HG03097 (cell line): Measurements from ENCODE around the gene TLE5.
"Not testable (repeated sequence)": the region's sequence is repeated elsewhere in the genome, so short reads cannot be mapped to it uniquely, and the experiment has no call there.

Source experiments
- ATAC-seq: cut with Tn5 transposase; IDR thresholded peaks from one replicate; pipeline ENCODE4 v1.9.1; 2021; ENCODE audit not compliant: unreplicated experiment, low FRiP score

The TLE5 gene

DNA sequence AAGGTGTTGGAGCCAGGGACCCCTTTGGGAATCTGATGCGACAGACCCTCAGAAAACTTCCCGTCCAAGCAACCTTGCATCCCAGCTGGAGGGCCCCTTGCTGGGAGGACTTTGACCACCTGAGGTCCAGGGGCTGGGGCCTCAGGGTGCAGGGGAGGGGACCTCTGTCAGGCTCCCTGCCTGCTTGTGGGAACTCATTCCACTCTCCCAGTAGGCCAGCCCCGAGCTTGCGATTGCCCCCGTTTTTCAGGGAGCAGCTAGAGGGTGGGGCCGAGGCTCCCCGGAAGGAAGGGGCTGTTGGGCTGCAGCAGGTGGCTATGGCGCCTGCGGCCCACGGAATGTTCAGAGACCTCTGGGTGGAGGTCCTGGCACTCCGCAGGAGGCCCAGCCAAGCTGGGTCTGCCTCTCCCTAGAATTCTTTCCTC, 34.6 kb upstream of the TLE5 start:
- no peak for ATAC-seq

- no peak for ATAC-seq
Observed at GRCh38 chr19:3096267-3096901, 34.1 kb upstream of the TLE5 start.

DNA sequence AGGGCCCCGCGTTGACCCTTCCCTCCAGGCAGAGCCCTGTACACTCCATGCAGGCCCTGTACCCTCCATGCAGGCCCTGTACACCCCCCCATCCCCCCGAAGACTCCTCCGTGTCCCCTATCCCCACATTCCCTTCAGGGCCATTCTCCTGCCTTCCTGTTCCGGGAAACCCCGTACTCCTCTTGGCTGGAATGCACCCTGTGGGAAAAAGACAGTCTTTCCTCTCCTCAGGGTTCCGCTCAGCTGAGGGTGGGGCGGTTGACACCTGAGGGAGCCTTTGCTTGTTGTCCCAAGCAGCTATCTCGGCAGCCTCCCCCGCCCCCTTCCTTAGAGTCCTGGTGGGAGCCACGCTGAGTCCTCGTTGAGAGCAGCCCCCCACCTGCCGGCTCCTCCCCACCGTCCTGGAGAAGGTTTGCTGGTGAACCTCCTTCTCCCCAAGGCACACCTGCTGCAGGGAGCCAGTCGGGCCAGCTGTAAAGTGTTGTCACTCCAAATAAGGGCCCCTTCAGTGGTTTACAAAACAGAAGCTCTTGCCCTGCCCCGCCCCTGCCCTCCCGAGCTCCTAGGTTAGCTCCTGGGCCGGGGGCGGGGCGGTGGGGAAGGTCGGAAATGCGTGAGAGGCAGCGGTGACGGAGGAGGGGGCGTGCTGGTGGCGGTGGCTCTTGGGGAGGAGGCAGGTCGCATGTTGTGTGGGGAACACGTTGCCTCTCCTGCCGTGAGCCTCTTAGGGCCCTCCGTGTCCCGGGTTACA, 33.3 kb upstream of the TLE5 start:
- no peak for ATAC-seq

GRCh38 chr19:3094601-3095440, 32.5 kb upstream of the TLE5 start:
- peak; percentile 4 for ATAC-seq

DNA sequence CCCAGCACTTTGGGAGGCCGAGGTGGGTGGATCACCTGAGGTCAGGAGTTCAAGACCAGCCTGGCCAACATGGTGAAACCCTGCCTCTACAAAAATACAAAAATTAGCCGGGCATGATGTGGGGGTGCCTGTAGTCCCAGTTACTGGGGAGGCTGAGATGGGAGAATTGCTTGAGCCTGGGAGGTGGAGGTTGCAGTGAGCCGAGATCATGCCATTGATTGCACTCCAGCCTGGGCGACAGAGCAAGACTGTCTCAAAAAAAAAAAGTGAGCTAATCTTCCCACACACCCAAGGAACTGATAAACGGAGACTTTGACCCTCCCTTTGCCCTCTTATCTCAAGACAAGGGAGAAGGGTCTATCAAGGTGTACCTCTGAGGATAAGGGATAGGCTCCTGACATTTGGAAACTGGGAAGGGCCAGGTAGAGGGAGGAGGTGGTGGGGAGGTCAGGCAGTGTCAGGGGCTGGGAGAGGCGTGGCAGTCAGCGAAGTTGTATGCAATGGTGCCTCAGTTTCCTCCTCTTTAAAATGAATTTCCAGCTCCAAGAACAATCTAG, 27.1 kb upstream of the TLE5 start:
- not testable (repeated sequence) for ATAC-seq

GRCh38 chr19:3087769-3088168, 25.5 kb upstream of the TLE5 start:
- ATAC-seq, result no peak

GRCh38 chr19:3084943-3085342, 22.6 kb upstream of the TLE5 start:
- ATAC-seq, result no peak

DNA sequence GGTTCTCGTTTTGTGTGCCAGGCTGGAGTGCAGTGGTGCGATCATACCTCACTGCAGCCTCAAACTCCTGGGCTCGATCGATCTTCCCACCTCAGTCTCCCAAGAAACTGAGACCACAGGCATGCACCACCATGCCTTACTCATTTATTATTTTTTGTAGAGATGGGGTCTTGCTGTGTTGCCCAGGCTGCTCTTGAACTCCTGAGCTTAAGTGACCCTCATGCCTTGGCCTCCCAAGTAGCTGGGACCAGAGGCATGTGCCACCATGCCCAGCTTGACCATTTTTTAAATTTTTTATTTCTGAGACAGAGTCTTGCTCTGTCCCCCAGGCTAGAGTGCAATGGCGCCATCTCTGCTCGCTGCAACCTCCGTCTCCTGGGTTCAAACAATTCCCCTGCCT, 21.7 kb upstream of the TLE5 start:
- no peak for ATAC-seq

- ATAC-seq, result no peak
Observed at GRCh38 chr19:3082331-3082730, 20.0 kb upstream of the TLE5 start.

DNA sequence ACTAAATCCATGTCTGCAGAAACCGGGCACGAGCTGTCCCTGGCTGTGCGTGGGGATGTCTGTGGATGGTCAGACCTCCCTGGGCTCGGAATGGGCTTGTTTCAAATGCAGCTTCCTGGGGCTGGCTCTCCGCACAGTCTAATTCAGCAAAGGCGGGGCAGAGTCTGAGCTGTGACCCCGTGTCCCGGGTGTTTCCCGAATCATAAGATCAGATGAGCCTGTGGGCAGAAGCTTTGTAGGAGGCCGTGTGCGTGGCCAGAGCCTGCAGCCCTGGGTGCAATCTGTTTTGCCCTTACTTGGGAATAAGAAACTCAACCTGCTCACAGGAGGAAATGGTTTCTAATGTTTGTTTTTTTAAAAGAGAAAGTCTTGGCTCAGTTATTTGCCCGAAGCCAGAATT, 18.0 kb upstream of the TLE5 start:
- no peak for ATAC-seq

DNA sequence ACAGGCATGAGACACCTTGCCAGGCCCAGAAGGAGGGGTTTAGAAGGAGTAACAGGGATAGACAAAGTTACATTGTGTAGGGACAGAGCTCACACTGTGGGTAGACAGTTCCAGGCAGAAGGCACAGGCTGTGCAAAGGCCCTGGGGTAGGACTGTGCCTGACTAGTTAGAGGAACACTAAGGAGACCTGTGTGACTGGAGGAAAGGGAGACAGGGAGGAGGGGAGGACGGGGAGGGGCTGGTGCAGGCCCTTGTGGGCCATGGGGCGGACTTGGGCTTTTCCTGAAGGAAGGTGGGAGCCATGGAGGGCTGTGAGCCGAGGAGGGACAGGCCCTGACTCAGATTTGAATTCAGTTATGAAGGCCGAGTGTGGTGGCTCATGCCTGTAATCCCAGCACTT, 17.3 kb upstream of the TLE5 start:
- ATAC-seq, result no peak

GRCh38 chr19:3075605-3076431, 13.5 kb upstream of the TLE5 start:
- no peak for ATAC-seq

DNA sequence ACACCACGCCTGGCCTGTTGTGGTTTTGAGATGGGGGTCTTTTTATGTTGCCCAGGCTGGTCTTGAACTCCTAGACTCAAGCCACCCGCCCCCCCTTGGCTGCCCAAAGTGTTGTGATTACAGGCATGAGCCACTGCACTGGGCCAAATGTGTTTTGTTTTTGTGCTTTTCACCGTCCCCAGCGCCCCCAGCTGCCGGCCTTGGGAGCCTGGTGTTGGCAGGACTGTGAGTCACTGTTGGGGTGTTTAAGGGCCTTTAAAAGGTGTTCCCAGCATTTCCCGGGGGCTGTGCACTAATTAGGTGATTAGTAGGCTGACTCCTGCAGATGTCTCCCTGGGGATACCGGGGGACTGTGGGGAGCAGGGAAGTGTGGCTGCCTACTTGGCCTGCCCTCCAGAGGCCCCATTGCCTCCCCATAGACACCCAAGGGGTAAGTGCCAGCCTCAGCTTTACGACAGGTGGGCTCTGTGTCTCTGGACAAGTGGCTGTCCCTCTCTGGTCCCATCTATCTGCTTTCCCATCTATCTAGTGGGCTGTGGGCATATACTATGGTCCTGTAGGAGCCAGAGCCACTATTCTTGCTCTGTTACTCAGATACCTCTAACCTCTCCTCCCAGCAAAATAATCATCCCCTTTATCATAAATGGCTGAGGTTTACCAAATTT, 11.8 kb upstream of the TLE5 start:
- ATAC-seq, result no peak

DNA sequence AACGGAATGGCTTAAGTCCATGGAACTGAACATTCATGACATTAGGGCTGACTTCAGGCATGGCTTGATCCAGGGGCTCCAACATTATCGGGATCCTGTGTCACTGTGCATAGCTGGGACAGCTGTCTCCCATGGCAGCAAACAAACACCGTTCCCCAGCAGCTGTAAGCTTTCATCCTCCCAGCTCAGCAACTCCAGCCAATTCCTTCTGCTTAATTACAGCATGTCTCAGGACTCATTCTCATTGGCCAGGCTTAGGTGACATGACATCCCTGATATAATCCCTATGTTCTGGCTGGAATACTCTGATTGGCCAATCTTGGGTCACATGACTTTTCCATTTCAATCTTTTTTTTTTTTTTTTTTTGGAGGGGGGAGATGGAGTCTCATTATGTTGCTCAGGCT, 10.9 kb upstream of the TLE5 start:
- no peak for ATAC-seq

- ATAC-seq, result no peak
Observed at GRCh38 chr19:3071768-3072167, 9.5 kb upstream of the TLE5 start.

DNA sequence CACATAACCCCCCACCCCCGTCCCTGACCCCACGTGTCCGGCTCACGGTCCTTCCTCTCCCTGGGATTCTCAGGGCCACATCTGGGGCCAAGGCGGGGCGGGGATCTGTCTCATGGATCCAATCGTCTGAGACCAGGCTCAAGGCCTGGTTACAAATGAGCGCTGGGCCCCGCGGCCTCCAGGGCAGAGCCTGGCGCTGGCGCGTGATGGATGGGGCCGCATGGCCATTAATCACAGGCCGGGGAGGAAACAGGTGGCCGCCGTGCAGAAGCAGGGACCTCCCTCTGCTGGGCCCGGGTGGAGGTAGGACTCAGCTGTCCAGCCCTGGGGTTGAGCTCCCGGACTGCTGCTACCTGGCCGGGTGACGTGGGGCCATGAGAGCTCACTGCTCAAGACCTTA, 5.8 kb upstream of the TLE5 start:
- ATAC-seq, result no peak

DNA sequence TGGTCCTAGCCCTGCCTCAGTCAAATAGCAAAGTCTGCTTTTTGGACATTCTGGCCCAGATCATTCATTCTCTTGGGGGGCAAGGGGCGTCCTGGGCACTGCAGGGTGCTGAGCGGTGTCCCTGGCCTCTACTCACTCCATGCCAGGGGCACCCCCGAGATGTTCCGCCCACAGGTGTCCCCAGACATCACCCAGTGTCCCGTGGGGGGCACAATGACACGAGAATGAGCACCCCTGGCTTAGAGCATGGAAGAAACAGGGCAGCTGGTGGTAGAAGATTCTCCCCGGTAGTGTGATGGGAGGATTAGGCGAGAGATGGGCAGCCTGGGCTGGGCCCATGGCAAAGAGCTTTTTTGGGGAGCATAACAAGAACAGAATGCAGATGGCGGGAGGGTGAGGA, 5.3 kb upstream of the TLE5 start:
- no peak for ATAC-seq

- no peak for ATAC-seq
Observed at GRCh38 chr19:3066482-3067049, 4.3 kb upstream of the TLE5 start.

GRCh38 chr19:3065675-3066357, 3.5 kb upstream of the TLE5 start:
- peak; percentile 76 for ATAC-seq
